GM12872 (cell line): ENCODE results near the gene ABCC11.

Experiments
- TF ChIP-seq, protein P1 (sequence below): IDR thresholded peaks from 3 replicates; pipeline ENCODE4 v1.5.1; 2011; ENCODE audit warnings: low read depth, mild to moderate bottlenecking, low read length, moderate library complexity; ENCODE audit not compliant: insufficient read depth

ABCC11 gene

DNA sequence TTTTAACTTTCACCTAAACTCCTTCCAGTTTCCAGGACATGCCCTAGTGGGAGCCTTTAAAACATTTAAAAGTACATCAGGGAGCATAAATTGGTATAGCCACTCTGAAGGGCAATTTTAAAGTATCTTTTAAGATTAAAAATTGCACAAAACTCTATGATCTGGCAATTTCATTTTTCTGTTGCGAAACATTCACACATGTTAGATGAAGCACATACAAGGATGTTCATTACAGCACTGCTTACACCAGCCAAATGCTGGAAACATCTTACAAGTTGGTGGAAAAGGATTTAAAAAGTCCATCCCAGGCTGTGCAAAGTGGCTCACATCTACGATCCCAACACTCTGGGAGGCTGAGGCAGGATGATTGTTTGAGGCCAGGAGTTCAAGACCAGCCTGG is 29.6 kb downstream of the ABCC11 start:
- TF ChIP-seq, protein P1, sequence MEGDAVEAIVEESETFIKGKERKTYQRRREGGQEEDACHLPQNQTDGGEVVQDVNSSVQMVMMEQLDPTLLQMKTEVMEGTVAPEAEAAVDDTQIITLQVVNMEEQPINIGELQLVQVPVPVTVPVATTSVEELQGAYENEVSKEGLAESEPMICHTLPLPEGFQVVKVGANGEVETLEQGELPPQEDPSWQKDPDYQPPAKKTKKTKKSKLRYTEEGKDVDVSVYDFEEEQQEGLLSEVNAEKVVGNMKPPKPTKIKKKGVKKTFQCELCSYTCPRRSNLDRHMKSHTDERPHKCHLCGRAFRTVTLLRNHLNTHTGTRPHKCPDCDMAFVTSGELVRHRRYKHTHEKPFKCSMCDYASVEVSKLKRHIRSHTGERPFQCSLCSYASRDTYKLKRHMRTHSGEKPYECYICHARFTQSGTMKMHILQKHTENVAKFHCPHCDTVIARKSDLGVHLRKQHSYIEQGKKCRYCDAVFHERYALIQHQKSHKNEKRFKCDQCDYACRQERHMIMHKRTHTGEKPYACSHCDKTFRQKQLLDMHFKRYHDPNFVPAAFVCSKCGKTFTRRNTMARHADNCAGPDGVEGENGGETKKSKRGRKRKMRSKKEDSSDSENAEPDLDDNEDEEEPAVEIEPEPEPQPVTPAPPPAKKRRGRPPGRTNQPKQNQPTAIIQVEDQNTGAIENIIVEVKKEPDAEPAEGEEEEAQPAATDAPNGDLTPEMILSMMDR, result no peak

DNA sequence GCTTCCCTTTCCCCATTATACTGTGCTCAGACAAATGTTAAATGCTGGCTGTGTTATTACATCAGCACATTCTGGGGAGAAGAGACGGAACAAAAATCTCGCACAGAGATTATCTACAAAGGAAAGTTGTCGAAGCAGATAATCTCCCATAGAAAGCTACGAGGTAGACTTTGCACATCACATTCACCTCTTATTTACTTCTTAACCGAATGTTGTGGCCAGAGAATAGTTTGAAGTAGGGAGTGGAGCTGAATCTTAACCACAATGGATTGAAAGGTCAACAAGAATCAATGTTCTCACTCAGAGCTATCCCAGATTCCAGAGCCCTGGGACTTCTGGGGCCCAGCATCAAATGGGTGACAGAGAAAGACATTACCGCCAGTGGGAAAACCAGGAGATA is 31.6 kb downstream of the ABCC11 start:
- TF ChIP-seq, protein P1, result no peak

DNA sequence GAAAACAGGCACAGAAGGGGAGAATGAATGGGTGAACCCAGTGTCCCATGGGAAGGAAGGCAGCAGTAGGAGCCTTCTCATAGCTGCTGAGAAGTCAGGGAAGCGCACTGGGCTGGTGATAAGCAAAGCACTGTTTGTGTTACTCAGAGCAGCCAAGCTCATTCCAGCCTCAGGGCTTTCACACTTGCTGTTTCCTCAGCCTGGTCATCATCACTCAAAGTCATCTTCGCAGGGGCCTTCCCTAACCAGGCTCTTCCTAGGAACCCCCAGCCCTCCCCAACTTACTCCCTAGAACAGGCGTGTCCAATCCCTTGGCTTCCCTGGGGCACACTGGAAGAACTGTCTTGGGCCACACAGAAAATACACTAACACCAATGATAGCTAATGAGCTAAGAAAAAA is 35.3 kb downstream of the ABCC11 start:
- TF ChIP-seq, protein P1, result no peak

DNA sequence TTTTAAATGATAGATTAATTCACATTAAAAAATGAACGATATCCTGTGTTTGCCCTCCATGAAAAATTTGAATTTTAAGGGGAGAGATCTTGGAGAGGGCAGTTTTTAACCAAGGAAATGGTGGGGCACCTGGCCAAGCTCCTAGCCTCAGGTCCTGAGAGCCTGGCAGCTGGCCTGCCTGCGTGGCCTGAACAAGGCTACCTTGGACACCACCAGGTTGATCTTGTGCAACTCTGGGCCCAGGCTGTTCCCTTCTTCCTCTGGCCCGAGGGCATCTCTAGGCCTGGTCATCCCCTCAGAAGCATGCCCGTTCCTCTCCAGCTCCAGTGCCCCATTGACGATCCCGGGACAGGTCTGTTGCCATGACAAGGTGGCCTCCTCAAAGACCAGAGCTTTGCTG is 36.6 kb downstream of the ABCC11 start:
- TF ChIP-seq, protein P1, result no peak

DNA sequence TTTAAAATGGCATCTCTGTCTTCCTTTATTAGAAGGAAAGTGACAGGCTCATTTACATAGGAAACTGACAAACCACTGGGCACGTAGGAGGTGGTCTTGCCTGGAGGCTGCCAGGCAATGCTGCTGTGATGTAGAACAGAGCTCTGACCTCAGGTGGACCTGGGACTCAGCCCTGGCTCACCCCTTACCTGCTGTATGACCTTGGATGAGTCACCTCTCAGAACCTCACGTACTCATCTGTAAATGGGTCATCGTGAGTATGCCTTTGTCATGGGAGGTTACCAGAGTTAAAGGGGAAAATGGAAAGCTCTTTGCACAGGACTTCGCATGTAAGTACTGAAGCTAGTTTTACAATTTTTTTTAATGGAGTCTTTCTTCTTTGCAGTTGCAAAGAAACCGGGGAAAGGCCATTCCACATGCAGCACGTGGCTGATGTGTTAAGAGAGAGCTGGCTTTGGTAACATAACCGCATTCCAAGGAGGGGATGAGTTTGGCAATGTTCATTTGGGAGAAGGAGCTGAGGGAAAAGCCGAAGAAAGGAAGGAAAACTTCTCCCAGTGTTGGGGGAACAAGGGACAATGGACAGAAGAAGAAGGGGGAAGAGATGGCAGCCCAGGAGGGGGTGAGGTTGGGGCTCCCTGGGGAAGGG is 40.6 kb downstream of the ABCC11 start:
- TF ChIP-seq, protein P1, result no peak

DNA sequence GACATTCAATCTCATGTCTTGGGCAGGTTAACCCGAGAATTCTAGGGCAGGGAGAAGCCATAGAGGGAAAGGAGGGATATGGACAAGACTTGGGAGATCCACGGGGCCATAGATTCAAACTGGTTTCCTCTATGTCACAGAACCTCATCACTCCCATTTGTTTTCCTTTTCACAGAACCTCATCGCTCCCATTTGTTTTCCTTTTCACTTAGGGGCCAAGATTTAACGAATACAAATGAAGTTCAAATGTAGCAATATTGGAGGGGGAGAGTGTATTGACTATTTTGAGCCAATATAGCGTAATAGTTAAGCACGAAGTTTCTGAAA is 42.6 kb downstream of the ABCC11 start:
- TF ChIP-seq, protein P1, result no peak

DNA sequence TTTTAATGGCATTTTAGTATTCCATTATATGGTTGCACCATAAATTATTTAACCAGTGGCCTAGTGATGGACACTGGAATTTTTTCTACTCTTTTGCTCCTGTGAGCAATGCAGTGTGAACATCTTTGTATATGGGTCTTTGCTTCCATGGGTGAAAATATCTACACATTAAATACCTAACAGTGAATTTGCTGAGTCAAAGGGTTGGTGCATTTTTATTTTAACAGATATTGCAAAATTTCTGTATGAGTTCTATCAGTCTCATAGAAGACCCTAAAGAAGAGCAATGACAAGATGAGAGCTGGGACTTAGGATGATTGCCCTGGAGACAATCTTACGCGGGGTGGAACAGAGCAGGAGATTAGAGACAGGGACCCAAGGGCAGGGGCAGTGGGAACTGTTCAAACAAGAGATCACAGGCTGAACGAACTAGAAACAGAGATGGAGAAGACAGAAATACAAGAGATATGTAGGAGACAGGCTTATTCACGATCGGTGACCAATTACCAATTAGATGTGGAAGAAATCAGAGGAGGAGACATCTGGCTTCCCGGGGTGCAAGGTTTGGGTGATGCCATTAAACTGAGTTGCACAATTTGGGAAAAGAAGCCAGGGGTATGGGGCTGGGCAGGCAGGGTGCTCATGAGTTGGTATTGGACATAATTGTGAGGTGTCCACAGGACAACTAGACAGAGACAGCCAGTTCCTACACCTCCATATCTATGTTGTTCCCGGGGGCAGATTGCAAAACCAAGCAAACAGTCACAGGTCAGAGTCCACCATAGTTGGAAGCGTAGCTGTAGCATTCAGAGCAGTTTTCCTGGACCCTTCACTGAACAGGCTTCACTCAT is 43.1 kb downstream of the ABCC11 start:
- TF ChIP-seq, protein P1, result no peak
